UCSD-AML1 (cell line): ENCODE data around the gene AGO3.

Experiments
- DNase-seq: peaks from one replicate; lab custom pipeline; 2025; ENCODE audit not compliant: unreplicated experiment; lab: John Stamatoyannopoulos, UW

Gene AGO3

GRCh38 chr1:36119456-36119855 is 188.6 kb downstream of the AGO3 start:
- no peak for DNase-seq
